BLaER1 (cell line): ENCODE measurements around the gene ZDHHC12.
"Not testable (repeated sequence)": the region's sequence is repeated elsewhere in the genome, so short reads cannot be mapped to it uniquely, and the experiment has no call there.

Experiments
- H3K27ac ChIP-seq: shearing (Covaris generic); formaldehyde crosslinking; 2 replicates; pipeline ENCODE4 v1.8.1; 2022
- H3K27me3 ChIP-seq: shearing (Covaris generic); formaldehyde crosslinking; 2 replicates; pipeline ENCODE4 v1.8.1; 2022
- H3K36me3 ChIP-seq: shearing (Covaris generic); formaldehyde crosslinking; 2 replicates; pipeline ENCODE4 v1.8.1; 2022
- H3K4me1 ChIP-seq: shearing (Covaris generic); formaldehyde crosslinking; 2 replicates; pipeline ENCODE4 v1.8.1; 2022
- H3K4me2 ChIP-seq: shearing (Covaris generic); formaldehyde crosslinking; 2 replicates; pipeline ENCODE4 v1.8.1; 2022
- H3K4me3 ChIP-seq: shearing (Covaris generic); formaldehyde crosslinking; 2 replicates; pipeline ENCODE4 v1.8.1; 2022
- H3K9ac ChIP-seq: shearing (Covaris generic); formaldehyde crosslinking; 2 replicates; pipeline ENCODE4 v1.8.1; 2022
- H3K9me3 ChIP-seq: shearing (Covaris generic); formaldehyde crosslinking; 2 replicates; pipeline ENCODE4 v1.8.1; 2022
- H4K20me1 ChIP-seq: shearing (Covaris generic); formaldehyde crosslinking; 2 replicates; pipeline ENCODE4 v1.8.1; 2022
- Cebpa-rat ChIP-seq: shearing (Covaris generic); IDR thresholded peaks from 2 replicates; pipeline ENCODE4 v1.8.1; 2022

Gene ZDHHC12

GRCh38 chr9:128703616-128704355 lies 20.1 kb downstream of the ZDHHC12 start:
- Histone ChIP-seq H3K27me3 (no peaks in the 10 kb centered on the region), H3K9ac (peak overlapping the region; percentile 88), H3K27ac (peak overlapping the region; percentile 87), H3K4me1 (peaks cover 52% of the 10 kb centered on the region), H3K9me3 (no peaks in the 10 kb centered on the region), H4K20me1 (no peaks in the 10 kb centered on the region), H3K4me2 (peak overlapping the region; percentile 98), H3K36me3 (peaks cover 38% of the 10 kb centered on the region), H3K4me3 (peak overlapping the region; percentile 93)
- no peak for TF ChIP-seq Cebpa-rat

GRCh38 chr9:128702949-128703615 lies 20.8 kb downstream of the ZDHHC12 start:
- H3K27ac ChIP-seq: peak overlapping the region; percentile 87
- H3K36me3 ChIP-seq: peaks cover 34% of the 10 kb centered on the region
- no peaks in the 10 kb centered on the region for H4K20me1 ChIP-seq
- no peaks in the 10 kb centered on the region for H3K9me3 ChIP-seq
- peak overlapping the region; percentile 88 for H3K9ac ChIP-seq
- TF ChIP-seq Cebpa-rat: no peak
- H3K4me1 ChIP-seq: peaks cover 52% of the 10 kb centered on the region
- no peaks in the 10 kb centered on the region for H3K27me3 ChIP-seq
- peak overlapping the region; percentile 98 for H3K4me2 ChIP-seq
- H3K4me3 ChIP-seq: peak overlapping the region; percentile 93

GRCh38 chr9:128702445-128702948 lies 21.4 kb downstream of the ZDHHC12 start, which contains the start of gene PKN3:
TSS of gene PKN3 (plus strand) at chr9:128702503. CDS start at chr9:128702916, 413 bp downstream.
- Histone ChIP-seq H3K27me3 (no peaks in the 10 kb centered on the region), H3K9me3 (no peaks in the 10 kb centered on the region), H3K4me1 (peaks cover 50% of the 10 kb centered on the region), H3K36me3 (peaks cover 32% of the 10 kb centered on the region), H4K20me1 (peaks cover 4% of the 10 kb centered on the region; the same call in 1 of the 2 replicates), H3K9ac (peak within 1 kb of the TSS; percentile 88), H3K4me3 (peak within 1 kb of the TSS; percentile 93), H3K27ac (peak within 1 kb of the TSS; percentile 87), H3K4me2 (peak within 1 kb of the TSS; percentile 98)
- no peak for TF ChIP-seq Cebpa-rat

GRCh38 chr9:128701227-128701854 lies 22.6 kb downstream of the ZDHHC12 start:
- no peaks in the 10 kb centered on the region for H3K27me3 ChIP-seq
- peaks cover 38% of the 10 kb centered on the region for H3K4me1 ChIP-seq
- H4K20me1 ChIP-seq: peaks cover 16% of the 10 kb centered on the region
- no peak for TF ChIP-seq Cebpa-rat
- H3K36me3 ChIP-seq: peaks cover 32% of the 10 kb centered on the region
- no peak overlapping the region for H3K27ac ChIP-seq
- no peak overlapping the region for H3K4me3 ChIP-seq
- H3K4me2 ChIP-seq: 0 out of 2 replicates have a peak overlapping the region, but pooled peaks have one; percentile 98
- no peaks in the 10 kb centered on the region for H3K9me3 ChIP-seq
- H3K9ac ChIP-seq: no peak overlapping the region

- H3K9ac ChIP-seq, H3K9me3 ChIP-seq, H3K4me2 ChIP-seq, H3K27me3 ChIP-seq, H3K4me3 ChIP-seq, H3K27ac ChIP-seq: not testable (repeated sequence)
- H4K20me1 ChIP-seq: peaks cover 31% of the 10 kb centered on the region
- peaks cover 38% of the 10 kb centered on the region for H3K36me3 ChIP-seq
- peaks cover 21% of the 10 kb centered on the region for H3K4me1 ChIP-seq
Measured at GRCh38 chr9:128699096-128699795, 24.7 kb downstream of the ZDHHC12 start.

GRCh38 chr9:128696923-128697707 lies 26.8 kb downstream of the ZDHHC12 start:
- Histone ChIP-seq H3K27me3 (no peaks in the 10 kb centered on the region), H3K4me3 (no peak overlapping the region), H3K27ac (no peak overlapping the region), H3K9ac (no peak overlapping the region), H4K20me1 (peaks cover 53% of the 10 kb centered on the region), H3K4me2 (no peak overlapping the region), H3K4me1 (peaks cover 28% of the 10 kb centered on the region), H3K9me3 (no peaks in the 10 kb centered on the region), H3K36me3 (peaks cover 59% of the 10 kb centered on the region)
- TF ChIP-seq Cebpa-rat: no peak

GRCh38 chr9:128694344-128694743 lies 29.6 kb downstream of the ZDHHC12 start:
- Histone ChIP-seq H4K20me1 (peaks cover 75% of the 10 kb centered on the region), H3K9ac (no peak overlapping the region), H3K27ac (no peak overlapping the region), H3K36me3 (peaks cover 70% of the 10 kb centered on the region), H3K4me1 (peaks cover 34% of the 10 kb centered on the region), H3K27me3 (no peaks in the 10 kb centered on the region), H3K9me3 (no peaks in the 10 kb centered on the region), H3K4me3 (no peak overlapping the region), H3K4me2 (0 out of 2 replicates have a peak overlapping the region, but pooled peaks have one; percentile 21)
- TF ChIP-seq Cebpa-rat: no peak

GRCh38 chr9:128693738-128694137 lies 30.2 kb downstream of the ZDHHC12 start:
- not testable (repeated sequence) for H3K4me3 ChIP-seq, H3K9me3 ChIP-seq, H3K4me2 ChIP-seq, H3K27me3 ChIP-seq, H3K27ac ChIP-seq, H3K9ac ChIP-seq
- peaks cover 34% of the 10 kb centered on the region for H3K4me1 ChIP-seq
- H3K36me3 ChIP-seq: peaks cover 67% of the 10 kb centered on the region
- peaks cover 75% of the 10 kb centered on the region for H4K20me1 ChIP-seq

- peaks cover 65% of the 10 kb centered on the region for H3K4me1 ChIP-seq
- peaks cover 44% of the 10 kb centered on the region for H3K36me3 ChIP-seq
- H3K4me2 ChIP-seq: peak overlapping the region; percentile 84
- H4K20me1 ChIP-seq: peaks cover 53% of the 10 kb centered on the region
- H3K9ac ChIP-seq: peak overlapping the region; percentile 97
- peak overlapping the region; percentile 99 for H3K27ac ChIP-seq
- no peaks in the 10 kb centered on the region for H3K9me3 ChIP-seq
- H3K4me3 ChIP-seq: peak overlapping the region; percentile 89
- no peak for TF ChIP-seq Cebpa-rat
- H3K27me3 ChIP-seq: no peaks in the 10 kb centered on the region
Measured at GRCh38 chr9:128690684-128691034, 33.3 kb downstream of the ZDHHC12 start.
